HG02571 (cell line): ENCODE measurements around the gene PEAK3.

Experiments used
- ATAC-seq: cut with Tn5 transposase; IDR thresholded peaks from one replicate; pipeline ENCODE4 v1.9.1; 2021; ENCODE audit warnings: mild to moderate bottlenecking, moderate library complexity; ENCODE audit not compliant: unreplicated experiment

The PEAK3 gene

GRCh38 chr19:2271234-2272103, 10.5 kb downstream of the PEAK3 start:
- no peak for ATAC-seq

GRCh38 chr19:2270423-2271233, 11.3 kb downstream of the PEAK3 start:
- ATAC-seq = no peak

GRCh38 chr19:2270157-2270422, 11.9 kb downstream of the PEAK3 start:
- no peak for ATAC-seq

GRCh38 chr19:2269244-2270156, 12.5 kb downstream of the PEAK3 start:
- ATAC-seq = peak; percentile 45

GRCh38 chr19:2268861-2269243, 13.1 kb downstream of the PEAK3 start:
- no peak for ATAC-seq

GRCh38 chr19:2268480-2268830, 13.5 kb downstream of the PEAK3 start:
- ATAC-seq = no peak

- ATAC-seq = no peak
These were observed 15.6 kb downstream of the PEAK3 start for GRCh38 chr19:2266183-2266993.

- no peak for ATAC-seq
These were observed 20.4 kb downstream of the PEAK3 start for GRCh38 chr19:2261438-2262172.

- ATAC-seq = no peak
These were observed 21.6 kb downstream of the PEAK3 start for GRCh38 chr19:2260341-2260805.

GRCh38 chr19:2259336-2259735, 22.6 kb downstream of the PEAK3 start:
- no peak for ATAC-seq

- ATAC-seq = no peak
These were observed 25.8 kb downstream of the PEAK3 start, which contains the start of gene JSRP1 for GRCh38 chr19:2255982-2256685. JSRP1 (minus strand) TSS chr19:2256417; CDS start chr19:2255314, 1,103 bp downstream.

GRCh38 chr19:2255112-2255845, 26.7 kb downstream of the PEAK3 start:
- no peak for ATAC-seq

GRCh38 chr19:2254064-2254872, 27.7 kb downstream of the PEAK3 start:
- ATAC-seq = no peak

GRCh38 chr19:2253106-2254063, 28.6 kb downstream of the PEAK3 start:
- no peak for ATAC-seq

- ATAC-seq = no peak
These were observed 29.2 kb downstream of the PEAK3 start for GRCh38 chr19:2252797-2253105.

GRCh38 chr19:2252055-2252796, 29.7 kb downstream of the PEAK3 start:
- no peak for ATAC-seq
